ENCODE data around the gene SLC26A3.

Gene SLC26A3

DNA sequence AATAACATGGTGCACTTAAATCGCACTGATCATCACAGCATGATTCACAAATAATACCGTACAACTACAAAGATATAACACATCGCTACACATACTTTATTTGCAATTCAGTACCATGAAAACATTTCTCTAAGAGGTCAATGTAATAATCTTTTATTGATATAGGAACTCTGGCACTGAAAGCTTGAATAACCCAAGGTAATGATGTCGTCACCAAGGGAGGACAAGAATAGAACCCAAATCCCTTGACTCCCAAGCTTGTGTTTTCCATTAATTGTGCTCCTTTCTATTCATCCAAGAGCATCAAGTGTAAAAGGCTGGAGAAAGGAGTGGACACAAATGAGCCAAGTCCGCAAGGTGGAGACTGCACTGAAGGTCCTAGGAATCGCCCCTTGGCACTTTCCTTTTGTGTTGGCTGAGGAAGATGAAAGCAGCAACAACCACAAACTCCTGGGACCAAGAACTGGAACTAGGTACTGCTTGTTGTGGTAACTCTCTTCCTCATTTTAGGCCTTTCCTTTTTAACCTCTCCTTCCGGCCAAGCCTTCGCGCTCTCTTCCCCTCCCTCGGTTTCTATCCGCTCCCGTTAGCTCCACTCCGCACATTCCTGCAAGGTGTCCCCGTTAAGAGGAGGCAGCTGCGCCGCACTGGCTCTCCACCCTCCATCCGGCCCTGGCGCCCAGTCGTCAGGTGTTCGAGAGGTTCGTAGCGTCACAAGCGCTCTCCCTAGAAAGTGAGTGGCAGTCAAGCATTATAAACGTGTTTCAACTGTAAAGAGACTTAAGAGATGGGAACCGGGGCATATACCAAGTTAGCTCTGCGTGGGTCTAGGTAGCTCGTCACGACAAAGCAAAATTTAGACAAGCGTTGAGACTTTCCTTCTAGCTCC is 60.1 kb downstream of the SLC26A3 start:
- peak overlapping the region; percentile 89; the same call in 1 of the 2 replicates for H3K9ac ChIP-seq (ENCODE audit: low read depth, low read length)
- no peaks in the 10 kb centered on the region for H3K9me3 ChIP-seq (ENCODE audit: insufficient read depth, low read depth, low read length)
- peaks cover 17% of the 10 kb centered on the region for H3K4me1 ChIP-seq (ENCODE audit: insufficient read depth, low read length)
- H3K4me3 ChIP-seq (ENCODE audit: low read length), result peak overlapping the region; percentile 96
- peak overlapping the region; percentile 65 for H3K27ac ChIP-seq (ENCODE audit: low read length)
- 0 out of 2 replicates have a peak, but pooled peaks cover 6% of the 10 kb centered on the region for H3K27me3 ChIP-seq (ENCODE audit: insufficient read depth, low read length)
- no peaks in the 10 kb centered on the region for H3K36me3 ChIP-seq (ENCODE audit: insufficient read depth, low read depth, low read length)

DNA sequence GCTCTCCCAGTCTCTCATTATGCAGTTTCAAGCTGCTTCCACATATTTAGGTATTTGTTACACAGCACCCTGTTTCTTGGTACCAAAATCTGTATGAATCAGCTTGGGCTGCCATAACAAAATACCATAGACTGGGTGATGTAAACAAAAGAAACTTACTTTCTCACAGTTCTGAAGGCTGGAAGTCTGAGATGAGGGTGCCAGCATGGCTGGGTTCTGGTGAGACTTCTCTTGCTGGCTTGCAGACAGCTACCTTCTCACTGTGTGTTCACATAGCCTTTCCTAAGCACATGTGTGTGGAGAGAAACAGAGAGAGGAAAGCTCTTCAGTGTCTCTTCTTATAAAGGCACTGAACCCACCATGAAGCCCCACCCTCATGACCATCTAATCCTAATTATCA is 74.7 kb downstream of the SLC26A3 start:
- 0 out of 2 replicates have a peak, but pooled peaks cover under 1% of the 10 kb centered on the region for H3K9me3 ChIP-seq (ENCODE audit: insufficient read depth, low read depth, low read length)
- peaks cover 7% of the 10 kb centered on the region; the same call in 1 of the 2 replicates for H3K27me3 ChIP-seq (ENCODE audit: insufficient read depth, low read length)
- H3K9ac ChIP-seq (ENCODE audit: low read depth, low read length), result no peak overlapping the region
- H3K36me3 ChIP-seq (ENCODE audit: insufficient read depth, low read depth, low read length), result no peaks in the 10 kb centered on the region
- no peak overlapping the region for H3K27ac ChIP-seq (ENCODE audit: low read length)
- no peak overlapping the region for H3K4me3 ChIP-seq (ENCODE audit: low read length)
- no peaks in the 10 kb centered on the region for H3K4me1 ChIP-seq (ENCODE audit: insufficient read depth, low read length)

DNA sequence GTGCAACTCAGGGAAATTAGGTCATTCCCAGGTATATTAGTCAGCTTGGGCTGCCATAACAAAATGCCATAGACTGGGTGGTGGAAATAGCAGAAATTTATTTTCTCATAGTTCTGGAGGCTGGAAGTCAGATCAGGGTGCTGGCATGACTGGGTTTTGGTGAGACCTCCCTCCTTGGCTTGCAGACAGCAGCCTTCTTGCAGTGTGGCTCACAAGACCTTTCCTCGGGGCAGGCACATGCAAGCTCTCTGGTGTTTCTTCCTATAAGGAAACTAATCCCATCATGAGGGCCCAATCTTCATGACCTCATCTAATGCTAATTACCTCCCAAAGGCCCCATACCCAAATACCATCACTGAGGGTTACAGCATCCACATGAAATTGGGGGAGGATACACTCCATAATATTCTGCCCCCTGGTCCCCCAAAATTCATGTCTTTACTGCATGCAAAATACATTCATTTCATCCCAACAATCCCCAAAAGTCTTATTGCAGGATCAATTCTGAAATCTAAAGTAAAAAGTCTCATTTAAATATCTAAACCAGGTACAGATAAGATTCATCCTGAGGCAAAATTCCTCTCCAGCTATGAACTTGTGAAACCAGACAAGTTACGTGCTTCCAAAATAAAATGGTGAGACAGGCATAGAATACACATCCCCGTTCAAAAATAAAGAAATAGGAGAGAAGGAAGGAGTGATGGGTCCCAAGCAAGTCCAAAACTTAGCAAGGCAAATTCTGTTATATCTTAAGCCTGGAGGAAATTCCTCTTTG is 76.5 kb downstream of the SLC26A3 start:
- H3K36me3 ChIP-seq (ENCODE audit: insufficient read depth, low read depth, low read length), result no peaks in the 10 kb centered on the region
- no peaks in the 10 kb centered on the region for H3K4me1 ChIP-seq (ENCODE audit: insufficient read depth, low read length)
- H3K27ac ChIP-seq (ENCODE audit: low read length), result no peak overlapping the region
- no peaks in the 10 kb centered on the region for H3K9me3 ChIP-seq (ENCODE audit: insufficient read depth, low read depth, low read length)
- no peak overlapping the region for H3K9ac ChIP-seq (ENCODE audit: low read depth, low read length)
- no peak overlapping the region for H3K4me3 ChIP-seq (ENCODE audit: low read length)
- H3K27me3 ChIP-seq (ENCODE audit: insufficient read depth, low read length), result peaks cover 7% of the 10 kb centered on the region; the same call in 1 of the 2 replicates

DNA sequence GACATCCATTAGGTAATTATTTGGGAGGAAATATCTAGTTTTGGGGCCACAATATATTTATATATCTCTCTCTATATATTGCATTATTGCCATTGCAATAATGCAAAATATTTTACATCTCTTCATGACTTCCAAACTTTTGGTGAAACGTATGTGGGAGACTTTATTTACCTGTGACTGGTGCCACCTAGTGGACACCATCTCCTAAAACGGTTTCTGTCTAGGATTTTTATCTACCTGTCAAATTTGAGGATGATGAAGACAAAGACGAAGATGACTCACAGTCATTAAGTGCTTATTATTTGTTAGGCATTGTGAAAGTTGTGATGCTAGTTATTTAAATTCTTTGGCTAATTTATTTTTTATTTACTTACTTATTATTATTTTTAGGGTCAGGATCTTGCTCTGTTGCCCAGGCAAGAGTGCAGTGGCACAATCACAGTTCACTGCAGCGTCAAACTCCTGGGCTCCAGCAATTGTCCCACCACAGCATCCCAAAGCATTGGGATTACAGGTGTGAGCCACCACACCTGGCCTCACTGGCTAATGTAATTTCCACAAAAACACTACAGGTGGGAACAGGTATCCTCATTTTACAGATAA is 77.8 kb downstream of the SLC26A3 start:
- no peak overlapping the region for H3K4me3 ChIP-seq (ENCODE audit: low read length)
- H3K9me3 ChIP-seq (ENCODE audit: insufficient read depth, low read depth, low read length), result no peaks in the 10 kb centered on the region
- no peak overlapping the region for H3K9ac ChIP-seq (ENCODE audit: low read depth, low read length)
- H3K27ac ChIP-seq (ENCODE audit: low read length), result no peak overlapping the region
- H3K36me3 ChIP-seq (ENCODE audit: insufficient read depth, low read depth, low read length), result no peaks in the 10 kb centered on the region
- H3K27me3 ChIP-seq (ENCODE audit: insufficient read depth, low read length), result peaks cover 7% of the 10 kb centered on the region; the same call in 1 of the 2 replicates
- H3K4me1 ChIP-seq (ENCODE audit: insufficient read depth, low read length), result no peaks in the 10 kb centered on the region

DNA sequence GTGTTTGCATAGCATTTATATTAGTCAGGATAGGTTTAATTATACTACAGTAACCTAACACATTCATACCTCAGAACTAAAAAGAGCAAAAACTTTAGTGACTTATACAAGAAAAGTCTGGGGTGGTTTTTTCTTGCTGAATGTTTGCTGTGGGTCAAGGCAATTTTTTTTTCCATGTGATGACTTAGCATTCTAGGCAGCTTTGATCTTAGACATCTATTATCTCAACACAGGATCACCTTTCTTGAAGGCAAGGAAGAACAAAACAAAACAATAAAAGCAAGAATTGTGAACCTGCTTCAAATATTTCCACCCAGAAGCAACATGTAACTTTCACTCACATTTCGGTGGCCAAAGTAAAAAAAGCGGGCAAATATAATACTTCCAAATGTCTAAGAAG is 79.8 kb downstream of the SLC26A3 start:
- Histone ChIP-seq H3K4me1 (ENCODE audit: insufficient read depth, low read length) (0 out of 2 replicates have a peak, but pooled peaks cover 2% of the 10 kb centered on the region), H3K36me3 (ENCODE audit: insufficient read depth, low read depth, low read length) (no peaks in the 10 kb centered on the region), H3K4me3 (ENCODE audit: low read length) (no peak overlapping the region), H3K9me3 (ENCODE audit: insufficient read depth, low read depth, low read length) (no peaks in the 10 kb centered on the region), H3K9ac (ENCODE audit: low read depth, low read length) (no peak overlapping the region), H3K27ac (ENCODE audit: low read length) (no peak overlapping the region), H3K27me3 (ENCODE audit: insufficient read depth, low read length) (peaks cover 4% of the 10 kb centered on the region; the same call in 1 of the 2 replicates)

DNA sequence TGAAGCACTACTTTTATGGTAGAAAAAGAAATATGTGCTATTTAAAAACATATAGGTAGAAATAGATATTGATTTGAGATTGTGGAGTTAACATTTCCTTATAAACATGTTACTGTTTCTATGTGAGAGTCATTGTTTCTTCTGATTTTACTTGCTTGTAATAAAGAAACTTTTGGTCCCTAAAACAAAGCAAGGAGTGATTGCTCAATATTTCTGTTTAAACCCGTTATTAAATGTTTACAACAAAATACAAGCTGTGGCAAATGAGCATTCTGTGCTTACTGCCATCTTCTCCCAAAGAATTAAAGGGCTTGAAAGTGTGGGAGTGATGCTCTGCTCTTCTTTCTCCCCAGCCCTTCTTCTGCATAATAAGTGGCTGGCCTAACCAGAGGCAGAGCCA is 81.7 kb downstream of the SLC26A3 start:
- Histone ChIP-seq H3K4me3 (ENCODE audit: low read length) (no peak overlapping the region), H3K9ac (ENCODE audit: low read depth, low read length) (no peak overlapping the region), H3K9me3 (ENCODE audit: insufficient read depth, low read depth, low read length) (no peaks in the 10 kb centered on the region), H3K27me3 (ENCODE audit: insufficient read depth, low read length) (no peaks in the 10 kb centered on the region), H3K27ac (ENCODE audit: low read length) (no peak overlapping the region), H3K36me3 (ENCODE audit: insufficient read depth, low read depth, low read length) (no peaks in the 10 kb centered on the region), H3K4me1 (ENCODE audit: insufficient read depth, low read length) (0 out of 2 replicates have a peak, but pooled peaks cover 2% of the 10 kb centered on the region)

DNA sequence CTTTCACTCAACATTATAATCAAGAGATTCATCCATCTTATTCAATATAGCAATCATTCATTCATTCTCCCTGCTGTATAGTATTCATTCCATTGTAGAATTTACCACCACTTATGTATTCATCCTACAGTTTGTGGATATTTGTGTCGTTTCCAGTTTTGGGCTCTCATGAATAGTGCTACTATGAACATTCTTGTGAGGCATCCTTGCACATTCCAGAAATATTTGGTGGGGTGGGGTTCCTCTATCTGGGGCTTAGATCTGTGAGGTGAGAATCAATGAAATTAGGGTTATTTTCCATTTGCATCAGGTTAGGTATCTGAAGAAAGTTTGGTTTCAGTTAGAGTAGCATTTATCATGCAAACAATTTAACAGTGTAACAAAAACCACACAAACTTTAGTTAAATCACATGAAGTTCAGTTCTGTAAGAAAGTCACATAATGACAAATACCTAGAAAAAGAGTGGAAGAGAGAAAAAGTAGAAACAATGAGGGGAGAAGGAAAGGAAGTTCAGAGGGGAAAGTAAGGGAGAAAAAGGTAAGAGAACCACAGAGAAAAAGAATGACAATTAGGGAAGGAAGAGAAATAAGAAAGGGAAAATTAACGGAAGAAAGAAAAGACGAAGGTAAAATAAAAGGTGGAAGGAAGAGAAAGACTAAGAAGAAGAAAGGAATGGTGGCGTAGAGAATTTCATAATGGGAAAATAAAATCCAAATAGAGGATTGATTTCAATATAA is 84.4 kb downstream of the SLC26A3 start:
- Histone ChIP-seq H3K36me3 (ENCODE audit: insufficient read depth, low read depth, low read length) (no peaks in the 10 kb centered on the region), H3K27me3 (ENCODE audit: insufficient read depth, low read length) (no peaks in the 10 kb centered on the region), H3K9me3 (ENCODE audit: insufficient read depth, low read depth, low read length) (no peaks in the 10 kb centered on the region), H3K4me1 (ENCODE audit: insufficient read depth, low read length) (0 out of 2 replicates have a peak, but pooled peaks cover 2% of the 10 kb centered on the region), H3K27ac (ENCODE audit: low read length) (no peak overlapping the region), H3K9ac (ENCODE audit: low read depth, low read length) (no peak overlapping the region), H3K4me3 (ENCODE audit: low read length) (no peak overlapping the region)

DNA sequence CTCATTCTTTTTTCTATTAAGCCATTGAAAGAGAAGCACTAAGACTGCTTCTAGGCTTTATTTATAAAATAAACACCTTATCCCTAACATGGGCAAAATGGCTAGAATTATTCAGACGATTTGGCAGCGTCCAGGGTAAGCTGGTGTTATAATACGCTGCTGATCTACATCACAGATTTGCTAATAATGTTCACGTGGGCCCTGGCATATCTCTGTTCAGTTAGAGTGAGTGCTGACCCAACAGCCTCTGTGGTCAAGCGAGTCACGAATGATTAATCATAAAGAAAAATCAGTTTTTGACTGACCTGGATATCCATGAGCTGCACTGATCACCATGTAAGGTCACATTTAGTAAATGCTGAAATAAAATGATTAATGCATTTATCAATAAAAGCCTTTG is 87.5 kb downstream of the SLC26A3 start:
- H3K27ac ChIP-seq (ENCODE audit: low read length), result no peak overlapping the region
- no peaks in the 10 kb centered on the region for H3K36me3 ChIP-seq (ENCODE audit: insufficient read depth, low read depth, low read length)
- no peaks in the 10 kb centered on the region for H3K27me3 ChIP-seq (ENCODE audit: insufficient read depth, low read length)
- H3K4me1 ChIP-seq (ENCODE audit: insufficient read depth, low read length), result 0 out of 2 replicates have a peak, but pooled peaks cover 2% of the 10 kb centered on the region
- no peak overlapping the region for H3K4me3 ChIP-seq (ENCODE audit: low read length)
- no peaks in the 10 kb centered on the region for H3K9me3 ChIP-seq (ENCODE audit: insufficient read depth, low read depth, low read length)
- no peak overlapping the region for H3K9ac ChIP-seq (ENCODE audit: low read depth, low read length)
